ENCODE measurements around the gene TSPAN9. TPM values are rescaled to one million over a fixed set of nuclear protein-coding genes. Genes with fewer than 3 reads are reported as not detected.
A peak's percentile ranks its signal among the peaks of the same experiment; 100 is the strongest.

TSPAN9 gene
- total RNA-seq, 1 donor from 2014 or later = 114 TPM

DNA sequence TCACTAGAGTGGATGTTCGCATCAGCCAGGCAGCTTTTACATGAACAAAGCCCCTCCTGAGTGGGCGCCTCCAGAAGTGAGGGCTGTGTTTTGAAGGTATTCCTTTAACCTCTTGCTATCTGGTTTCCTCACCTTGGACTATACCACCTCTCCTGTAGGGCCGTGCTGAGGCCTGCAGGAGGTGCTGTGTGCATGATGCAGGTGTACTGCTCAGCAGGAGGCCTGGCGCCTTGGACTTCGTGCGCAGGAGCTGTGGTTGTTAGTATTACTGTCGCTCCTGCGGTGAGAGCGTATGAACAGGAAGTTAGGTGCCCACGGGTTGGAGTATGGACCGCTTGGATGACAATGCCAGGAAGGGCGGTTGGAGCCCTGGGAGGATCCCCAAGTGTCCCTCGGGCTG lies 130.7 kb downstream of the TSPAN9 start:
- Mint-ChIP-seq H3K4me3 (ENCODE audit: unreplicated experiment) (no peak overlapping the region), H3K36me3 (ENCODE audit: unreplicated experiment) (peaks cover 4% of the 10 kb centered on the region), H3K27me3 (ENCODE audit: unreplicated experiment) (no peaks in the 10 kb centered on the region), H3K27ac (ENCODE audit: unreplicated experiment) (no peak overlapping the region), H3K4me1 (ENCODE audit: unreplicated experiment) (peaks cover 31% of the 10 kb centered on the region), H3K9me3 (ENCODE audit: unreplicated experiment) (no peaks in the 10 kb centered on the region)
- TF ChIP-seq, protein P1, sequence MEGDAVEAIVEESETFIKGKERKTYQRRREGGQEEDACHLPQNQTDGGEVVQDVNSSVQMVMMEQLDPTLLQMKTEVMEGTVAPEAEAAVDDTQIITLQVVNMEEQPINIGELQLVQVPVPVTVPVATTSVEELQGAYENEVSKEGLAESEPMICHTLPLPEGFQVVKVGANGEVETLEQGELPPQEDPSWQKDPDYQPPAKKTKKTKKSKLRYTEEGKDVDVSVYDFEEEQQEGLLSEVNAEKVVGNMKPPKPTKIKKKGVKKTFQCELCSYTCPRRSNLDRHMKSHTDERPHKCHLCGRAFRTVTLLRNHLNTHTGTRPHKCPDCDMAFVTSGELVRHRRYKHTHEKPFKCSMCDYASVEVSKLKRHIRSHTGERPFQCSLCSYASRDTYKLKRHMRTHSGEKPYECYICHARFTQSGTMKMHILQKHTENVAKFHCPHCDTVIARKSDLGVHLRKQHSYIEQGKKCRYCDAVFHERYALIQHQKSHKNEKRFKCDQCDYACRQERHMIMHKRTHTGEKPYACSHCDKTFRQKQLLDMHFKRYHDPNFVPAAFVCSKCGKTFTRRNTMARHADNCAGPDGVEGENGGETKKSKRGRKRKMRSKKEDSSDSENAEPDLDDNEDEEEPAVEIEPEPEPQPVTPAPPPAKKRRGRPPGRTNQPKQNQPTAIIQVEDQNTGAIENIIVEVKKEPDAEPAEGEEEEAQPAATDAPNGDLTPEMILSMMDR (IDR thresholded peaks at IDR 0.05) = peak; percentile 33
- DNase-seq (ENCODE audit: extremely low spot score, unreplicated experiment) = no peak

GRCh38 chr12:3213188-3213587 lies 136.0 kb downstream of the TSPAN9 start:
- peaks cover 32% of the 10 kb centered on the region for H3K4me1 Mint-ChIP-seq (ENCODE audit: unreplicated experiment)
- H3K27me3 Mint-ChIP-seq (ENCODE audit: unreplicated experiment) = no peaks in the 10 kb centered on the region
- H3K9me3 Mint-ChIP-seq (ENCODE audit: unreplicated experiment) = no peaks in the 10 kb centered on the region
- DNase-seq (ENCODE audit: extremely low spot score, unreplicated experiment) = no peak
- no peak overlapping the region for H3K27ac Mint-ChIP-seq (ENCODE audit: unreplicated experiment)
- H3K4me3 Mint-ChIP-seq (ENCODE audit: unreplicated experiment) = no peak overlapping the region
- TF ChIP-seq, protein P1 (IDR thresholded peaks at IDR 0.05) = no peak
- peaks cover 9% of the 10 kb centered on the region for H3K36me3 Mint-ChIP-seq (ENCODE audit: unreplicated experiment)

DNA sequence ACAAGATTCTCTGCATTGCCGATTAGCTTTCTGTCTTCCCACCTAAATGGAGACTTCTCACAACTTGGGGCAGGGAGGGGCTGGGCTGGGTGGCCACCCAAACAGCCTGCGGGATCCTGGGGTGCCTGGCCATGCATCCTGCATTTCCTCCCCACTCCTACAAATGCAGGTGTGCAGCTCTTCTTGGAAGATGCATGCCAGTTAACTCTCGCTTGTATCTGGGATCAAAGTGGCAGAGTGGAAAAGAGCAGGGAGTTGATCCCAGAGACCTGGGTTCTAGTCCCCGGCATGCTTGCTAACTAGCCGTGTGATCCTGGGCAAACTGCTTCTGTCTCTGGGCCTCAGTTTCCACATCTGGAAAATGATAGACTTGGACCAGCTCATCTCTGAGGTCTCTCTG lies 136.6 kb downstream of the TSPAN9 start:
- Mint-ChIP-seq H3K4me1 (ENCODE audit: unreplicated experiment) (peaks cover 37% of the 10 kb centered on the region), H3K36me3 (ENCODE audit: unreplicated experiment) (peaks cover 8% of the 10 kb centered on the region), H3K4me3 (ENCODE audit: unreplicated experiment) (no peak overlapping the region), H3K9me3 (ENCODE audit: unreplicated experiment) (no peaks in the 10 kb centered on the region), H3K27me3 (ENCODE audit: unreplicated experiment) (no peaks in the 10 kb centered on the region), H3K27ac (ENCODE audit: unreplicated experiment) (no peak overlapping the region)
- TF ChIP-seq, protein P1 (IDR thresholded peaks at IDR 0.05) = no peak
- no peak for DNase-seq (ENCODE audit: extremely low spot score, unreplicated experiment)

DNA sequence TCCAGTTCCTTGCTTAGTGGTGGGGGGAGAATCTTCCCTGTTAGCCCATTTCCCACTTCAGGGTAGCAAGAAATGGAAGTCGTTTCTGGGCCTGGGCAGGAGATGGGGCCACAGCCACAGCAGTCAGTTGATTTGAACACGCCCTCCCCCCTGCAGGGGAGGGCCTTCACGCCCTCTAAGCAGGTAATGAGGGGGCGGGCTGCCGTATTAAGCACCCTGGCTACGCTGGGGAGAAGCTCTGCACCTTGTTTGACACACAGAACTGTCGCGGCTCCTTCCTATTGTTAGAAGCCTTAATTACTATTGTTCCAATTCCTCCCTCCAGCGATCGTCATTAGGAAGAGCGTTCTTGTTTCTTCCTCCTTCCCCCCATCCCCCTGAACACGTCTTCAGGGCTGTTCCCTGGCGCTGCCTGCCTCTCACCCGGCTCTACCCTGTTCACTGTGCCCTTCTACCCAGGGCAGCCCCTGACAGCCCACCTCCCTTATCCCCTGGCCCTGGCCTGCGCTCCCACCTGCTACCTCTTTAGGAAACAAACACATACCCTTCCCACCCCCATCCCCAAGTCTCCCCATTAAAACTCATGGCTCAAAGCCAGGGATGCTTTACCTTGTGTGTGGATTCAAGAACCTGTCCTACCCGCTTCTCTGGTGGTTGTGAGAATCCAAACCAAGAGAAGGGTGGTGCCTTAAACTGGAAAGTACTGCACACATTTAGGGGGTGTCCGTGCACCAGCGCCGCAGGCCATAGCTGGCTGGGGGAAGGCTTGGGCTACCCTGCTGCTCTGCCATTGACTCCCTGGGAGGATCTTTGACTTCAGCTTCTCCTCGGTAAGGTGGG lies 137.6 kb downstream of the TSPAN9 start:
- H3K27ac Mint-ChIP-seq (ENCODE audit: unreplicated experiment) = no peak overlapping the region
- peaks cover 46% of the 10 kb centered on the region for H3K4me1 Mint-ChIP-seq (ENCODE audit: unreplicated experiment)
- DNase-seq (ENCODE audit: extremely low spot score, unreplicated experiment) = no peak
- no peaks in the 10 kb centered on the region for H3K9me3 Mint-ChIP-seq (ENCODE audit: unreplicated experiment)
- TF ChIP-seq, protein P1 (IDR thresholded peaks at IDR 0.05) = no peak
- H3K36me3 Mint-ChIP-seq (ENCODE audit: unreplicated experiment) = peaks cover 8% of the 10 kb centered on the region
- no peaks in the 10 kb centered on the region for H3K27me3 Mint-ChIP-seq (ENCODE audit: unreplicated experiment)
- no peak overlapping the region for H3K4me3 Mint-ChIP-seq (ENCODE audit: unreplicated experiment)

DNA sequence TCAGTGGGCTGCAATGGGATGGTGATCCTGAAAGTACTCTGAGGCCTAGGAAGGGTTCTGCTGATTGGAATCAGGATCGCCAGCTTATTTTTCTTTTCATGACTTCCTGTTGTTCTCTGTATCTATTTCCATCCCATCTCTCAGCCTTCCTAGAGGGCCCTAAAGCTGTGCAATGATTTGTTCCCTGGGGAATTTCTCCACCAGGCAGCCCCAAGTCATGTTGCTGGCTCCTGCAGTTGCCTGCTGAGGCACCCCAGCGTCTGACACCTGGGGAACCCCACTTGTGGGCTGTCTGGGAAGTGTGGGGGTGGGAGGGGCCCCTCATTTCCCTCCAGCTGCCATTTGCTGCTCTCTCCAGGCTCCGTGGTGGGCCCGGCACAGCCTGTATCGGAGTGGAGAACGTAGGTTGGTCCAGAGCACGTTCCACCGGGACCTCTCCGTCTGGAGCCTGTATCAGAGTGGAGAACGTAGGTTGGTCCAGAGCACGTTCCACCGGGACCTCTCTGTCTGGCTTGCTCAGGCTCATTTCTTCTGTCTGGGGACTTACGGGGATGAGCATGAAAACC lies 138.3 kb downstream of the TSPAN9 start:
- TF ChIP-seq, protein P1 (IDR thresholded peaks at IDR 0.05) = no peak
- Mint-ChIP-seq H3K4me3 (ENCODE audit: unreplicated experiment) (no peak overlapping the region), H3K36me3 (ENCODE audit: unreplicated experiment) (peaks cover 8% of the 10 kb centered on the region), H3K9me3 (ENCODE audit: unreplicated experiment) (no peaks in the 10 kb centered on the region), H3K27ac (ENCODE audit: unreplicated experiment) (no peak overlapping the region), H3K4me1 (ENCODE audit: unreplicated experiment) (peaks cover 51% of the 10 kb centered on the region), H3K27me3 (ENCODE audit: unreplicated experiment) (no peaks in the 10 kb centered on the region)
- no peak for DNase-seq (ENCODE audit: extremely low spot score, unreplicated experiment)
